Gastroesophageal sphincter (tissue), 4 donors: ENCODE measurements around the gene PDE10A. TPM values are rescaled to one million over a fixed set of nuclear protein-coding genes. Genes with fewer than 3 reads are reported as not detected.
"Not testable (repeated sequence)": the region's sequence is repeated elsewhere in the genome, so short reads cannot be mapped to it uniquely, and the experiment has no call there.

Experiments
- ATAC-seq: fragments of 150-250 bp; one replicate; pipeline ENCODE4 v1.9.1; 2016; ENCODE audit warnings: mild to moderate bottlenecking, moderate library complexity
- H3K27ac ChIP-seq, 4 donors: fragments of 200-600 bp; sonication (generic) in 3 of 4; 1 replicate in 3 of 4; 2 replicates in 1 of 4; pipeline ENCODE4 v1.5.1; 2016 to 2019
- H3K27me3 ChIP-seq: fragments of 200-600 bp; sonication (generic); one replicate; pipeline ENCODE4 v1.5.1; 2019
- H3K36me3 ChIP-seq, 2 donors: fragments of 200-600 bp; sonication (generic); one replicate each; pipeline ENCODE4 v1.5.1; 2019; ENCODE audit warnings: control low read depth in 1 of 2
- H3K4me1 ChIP-seq, 3 donors: fragments of 200-600 bp; sonication (generic); 1 replicate in 2 of 3; 2 replicates in 1 of 3; pipeline ENCODE4 v1.5.1; 2016 to 2019; ENCODE audit warnings: control low read depth in 2 of 3
- H3K4me3 ChIP-seq, 2 donors: fragments of 200-600 bp; sonication (generic); one replicate each; pipeline ENCODE4 v1.5.1; 2019; ENCODE audit warnings: mild to moderate bottlenecking in 1 of 2, moderate library complexity in 1 of 2
- H3K9me3 ChIP-seq, 3 donors: fragments of 200-600 bp; sonication (generic); one replicate each; pipeline ENCODE4 v1.5.1; 2017 to 2019; ENCODE audit warnings: control low read depth in 2 of 3
- EP300 ChIP-seq: sonication (generic); formaldehyde crosslinking; IDR thresholded peaks from one replicate; pipeline ENCODE4 v1.6.1; 2017; ENCODE audit warnings: antibody characterized with exemption, mild to moderate bottlenecking
- POLR2A ChIP-seq, 2 donors: fragments of 450-650 bp; IDR thresholded peaks; one replicate each; pipeline ENCODE4 v1.6.1; 2017; ENCODE audit warnings: antibody characterized with exemption in 2 of 2, mild to moderate bottlenecking in 2 of 2, moderate library complexity in 1 of 2
- POLR2AphosphoS5 ChIP-seq: sonication (generic); formaldehyde crosslinking; IDR thresholded peaks from one replicate; pipeline ENCODE4 v1.6.1; 2017; ENCODE audit warnings: antibody characterized with exemption
- WGBS, 2 donors: methylation state at CpG; one replicate each; pipeline ENCODE4 v1.1.5; 2018; ENCODE audit warnings: low coverage in 1 of 2; 5-methylcytosine and 5-hydroxymethylcytosine counted together
- total RNA-seq, 4 donors: library from RNA; depleted of rRNA; stranded (reverse); fragments of >200 nt; gene quantifications; one replicate each; pipeline ENCODE4 v1.1.0, GENCODE V29; 2016
- TF ChIP-seq, protein P1 (sequence below), 4 experiments: fragments of 200-600 bp in 2 of 4; fragments of 450-650 bp in 2 of 4; sonication (generic) in 1 of 4; IDR thresholded peaks; one replicate each; pipeline ENCODE4 v1.5.1; 2017 to 2019; ENCODE audit warnings: antibody characterized with exemption in 4 of 4, mild to moderate bottlenecking in 2 of 4, moderate library complexity in 2 of 4

The PDE10A gene
- total RNA-seq, 4 donors from 2014 or later, result 2.5 to 12.1 (median 4.0) TPM

DNA sequence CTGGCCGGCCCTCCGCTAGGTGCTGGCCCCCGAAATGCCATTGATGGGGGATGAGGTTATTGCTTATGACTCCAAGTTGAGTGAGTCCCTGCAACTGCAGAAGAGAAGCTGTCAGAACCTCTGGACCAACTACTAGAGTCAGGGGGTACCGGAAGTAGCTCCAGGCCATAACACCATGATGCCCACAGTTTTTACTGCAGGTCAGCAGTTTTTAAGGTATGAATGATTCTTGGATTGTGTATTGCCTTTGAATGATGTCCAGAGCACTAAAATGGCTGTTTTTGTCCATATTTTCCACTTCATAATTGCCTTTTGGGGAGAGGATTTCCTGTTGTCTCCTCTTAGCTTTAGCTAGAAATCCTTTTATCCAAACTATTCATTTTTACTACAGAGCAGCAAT is 148.4 kb downstream of the PDE10A start:
- 94 to 100% methylated on average over 2 to 4 of the region's 4 CpGs for WGBS, 2 donors
- TF ChIP-seq, protein P1, sequence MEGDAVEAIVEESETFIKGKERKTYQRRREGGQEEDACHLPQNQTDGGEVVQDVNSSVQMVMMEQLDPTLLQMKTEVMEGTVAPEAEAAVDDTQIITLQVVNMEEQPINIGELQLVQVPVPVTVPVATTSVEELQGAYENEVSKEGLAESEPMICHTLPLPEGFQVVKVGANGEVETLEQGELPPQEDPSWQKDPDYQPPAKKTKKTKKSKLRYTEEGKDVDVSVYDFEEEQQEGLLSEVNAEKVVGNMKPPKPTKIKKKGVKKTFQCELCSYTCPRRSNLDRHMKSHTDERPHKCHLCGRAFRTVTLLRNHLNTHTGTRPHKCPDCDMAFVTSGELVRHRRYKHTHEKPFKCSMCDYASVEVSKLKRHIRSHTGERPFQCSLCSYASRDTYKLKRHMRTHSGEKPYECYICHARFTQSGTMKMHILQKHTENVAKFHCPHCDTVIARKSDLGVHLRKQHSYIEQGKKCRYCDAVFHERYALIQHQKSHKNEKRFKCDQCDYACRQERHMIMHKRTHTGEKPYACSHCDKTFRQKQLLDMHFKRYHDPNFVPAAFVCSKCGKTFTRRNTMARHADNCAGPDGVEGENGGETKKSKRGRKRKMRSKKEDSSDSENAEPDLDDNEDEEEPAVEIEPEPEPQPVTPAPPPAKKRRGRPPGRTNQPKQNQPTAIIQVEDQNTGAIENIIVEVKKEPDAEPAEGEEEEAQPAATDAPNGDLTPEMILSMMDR (IDR thresholded peaks at IDR 0.05), result no peak
- TF ChIP-seq POLR2AphosphoS5 (no peak), EP300 (no peak), POLR2A (IDR thresholded peaks at IDR 0.05) (no peak)

DNA sequence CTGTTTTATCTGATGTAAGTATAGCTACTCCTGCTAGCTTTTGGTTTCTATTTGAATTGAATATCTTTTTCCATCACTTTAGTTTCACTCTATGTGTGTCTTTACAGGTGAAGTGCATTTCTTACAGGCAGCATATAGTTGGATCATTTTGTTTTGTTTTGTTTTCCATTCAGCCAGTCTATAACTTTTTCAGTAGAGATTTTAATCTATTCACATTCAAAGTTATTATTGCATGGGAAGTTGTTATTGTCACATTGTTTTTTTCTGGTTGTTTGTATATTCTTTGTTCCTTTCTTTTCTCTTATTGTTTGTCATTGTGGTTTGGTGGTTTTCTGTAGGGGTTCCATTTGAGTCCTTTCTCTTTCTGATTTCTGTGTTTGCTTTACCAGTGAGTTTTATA is 151.2 kb downstream of the PDE10A start:
- H3K27me3 ChIP-seq, result no peaks in the 10 kb centered on the region
- no peak overlapping the region for H3K27ac ChIP-seq
- H3K4me3 ChIP-seq, result no peak overlapping the region
- H3K4me1 ChIP-seq, result no peaks in the 10 kb centered on the region
- H3K9me3 ChIP-seq, result no peaks in the 10 kb centered on the region
- no peak for ATAC-seq
- H3K36me3 ChIP-seq, result no peaks in the 10 kb centered on the region
- TF ChIP-seq POLR2A (IDR thresholded peaks at IDR 0.05), result no peak
- no peak for TF ChIP-seq EP300
- TF ChIP-seq, protein P1 (IDR thresholded peaks at IDR 0.05), result no peak
- no peak for TF ChIP-seq POLR2AphosphoS5

More for the DNA sequence above, 148.4 kb downstream of the PDE10A start:
- H3K36me3 ChIP-seq, result no peaks in the 10 kb centered on the region
- H3K9me3 ChIP-seq, result no peaks in the 10 kb centered on the region
- no peak overlapping the region for H3K27ac ChIP-seq
- no peaks in the 10 kb centered on the region for H3K27me3 ChIP-seq
- no peak overlapping the region for H3K4me3 ChIP-seq
- no peak for ATAC-seq
- no peaks in the 10 kb centered on the region for H3K4me1 ChIP-seq

DNA sequence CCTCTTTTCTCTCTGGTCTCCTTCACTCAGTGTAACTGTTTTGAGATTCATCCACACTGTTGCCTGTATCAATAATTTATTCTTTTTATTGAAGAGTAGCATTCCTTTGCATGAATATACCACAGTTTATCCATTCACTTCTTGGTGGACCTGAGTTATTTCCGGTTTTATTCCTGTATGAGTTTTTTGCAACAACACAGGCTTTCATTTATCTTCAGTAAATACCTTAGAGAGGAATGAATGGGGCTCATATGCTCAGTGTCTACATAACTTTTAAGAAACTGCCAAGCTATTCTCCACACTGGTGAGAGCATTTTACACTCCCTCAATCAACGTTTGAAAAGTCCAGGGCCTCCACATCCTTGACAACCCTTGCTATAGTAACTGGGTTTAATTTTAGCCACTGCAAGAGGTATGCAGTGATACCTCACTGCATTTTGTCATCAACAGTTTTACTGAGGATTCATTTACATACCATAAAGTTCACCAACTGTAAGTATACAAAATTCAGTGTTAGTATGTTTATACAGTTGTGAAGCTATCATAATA is 154.6 kb downstream of the PDE10A start:
- Histone ChIP-seq H3K4me1 (no peaks in the 10 kb centered on the region), H3K27ac (no peak overlapping the region), H3K36me3 (no peaks in the 10 kb centered on the region), H3K9me3 (no peaks in the 10 kb centered on the region), H3K4me3 (no peak overlapping the region), H3K27me3 (no peaks in the 10 kb centered on the region)
- TF ChIP-seq EP300 (no peak), POLR2AphosphoS5 (no peak), POLR2A (IDR thresholded peaks at IDR 0.05) (no peak)
- TF ChIP-seq, protein P1 (IDR thresholded peaks at IDR 0.05), result no peak
- 18 to 35% methylated on average over 2 of the region's 2 CpGs for WGBS, 2 donors
- ATAC-seq, result no peak

DNA sequence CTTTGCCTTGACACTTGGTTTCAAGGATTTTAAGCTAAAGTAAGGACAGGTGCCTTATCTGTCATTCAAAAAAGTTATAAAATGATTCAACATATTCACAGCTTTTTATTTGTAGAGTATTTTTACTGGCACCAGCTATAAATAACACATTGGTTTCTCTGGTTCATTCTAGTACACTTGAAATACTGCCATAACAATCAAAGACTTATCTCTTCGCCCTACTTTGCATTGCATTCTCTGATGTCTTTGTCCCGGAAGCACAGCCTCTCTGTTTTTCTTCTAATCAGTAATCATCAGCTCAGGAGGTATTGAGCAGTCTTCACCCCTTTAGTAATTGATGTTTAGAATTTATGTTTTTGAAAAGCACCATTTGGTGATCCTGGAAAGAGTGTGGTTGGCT is 156.4 kb downstream of the PDE10A start:
- no peak overlapping the region for H3K27ac ChIP-seq
- H3K4me3 ChIP-seq, result no peak overlapping the region
- no peaks in the 10 kb centered on the region for H3K27me3 ChIP-seq
- H3K4me1 ChIP-seq, result no peaks in the 10 kb centered on the region
- H3K36me3 ChIP-seq, result no peaks in the 10 kb centered on the region
- TF ChIP-seq POLR2AphosphoS5 (no peak), POLR2A (IDR thresholded peaks at IDR 0.05) (no peak), EP300 (no peak)
- TF ChIP-seq, protein P1 (IDR thresholded peaks at IDR 0.05), result no peak
- no peaks in the 10 kb centered on the region for H3K9me3 ChIP-seq
- WGBS, 2 donors, result 82 to 93% methylated on average over 2 of the region's 2 CpGs
- ATAC-seq, result no peak

DNA sequence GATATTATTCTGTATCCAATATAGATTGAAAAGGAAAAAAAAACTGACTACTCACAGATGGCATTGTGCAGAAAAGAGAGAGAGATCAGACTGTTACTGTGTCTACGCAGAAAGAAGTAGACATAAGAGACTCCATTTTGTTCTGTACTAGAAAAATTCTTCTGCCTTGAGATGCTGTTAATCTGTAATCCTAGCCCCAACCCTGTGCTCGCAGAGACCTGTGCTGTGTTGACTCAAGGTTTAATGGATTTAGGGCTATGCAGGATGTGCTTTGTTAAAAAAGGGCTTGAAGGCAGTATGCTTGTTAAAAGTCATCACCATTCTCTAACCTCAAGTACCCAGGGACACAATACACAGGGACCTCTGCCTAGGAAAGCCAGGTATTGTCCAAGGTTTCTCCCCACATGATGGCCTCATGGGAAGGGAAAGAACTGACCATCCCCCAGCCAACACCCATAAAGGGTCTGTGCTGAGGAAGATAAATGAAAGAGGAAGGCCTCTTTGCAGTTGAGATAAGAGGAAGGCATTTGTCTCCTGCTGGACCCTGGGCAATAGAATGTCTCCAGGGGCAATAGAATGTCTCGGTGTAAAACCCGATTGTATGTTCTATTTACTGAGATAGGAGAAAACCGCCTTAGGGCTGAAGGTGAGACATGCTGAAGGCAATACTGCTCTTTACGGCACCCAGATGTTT is 162.7 kb downstream of the PDE10A start:
- ATAC-seq, H3K4me3 ChIP-seq, H3K36me3 ChIP-seq, H3K27me3 ChIP-seq, H3K4me1 ChIP-seq, H3K9me3 ChIP-seq, H3K27ac ChIP-seq: not testable (repeated sequence)
- WGBS, 2 donors, result 84 to 100% methylated on average over 2 to 6 of the region's 6 CpGs
